ENCODE results near the gene CCDC127.
A peak's percentile ranks its signal among the peaks of the same experiment; 100 is the strongest.

- TF ChIP-seq CTCF (CRISPR knock-in tag; IDR thresholded peaks at IDR 0.05) (peak; percentile 25; the same call in 1 of the 2 replicates), HNRNPL (IDR thresholded peaks at IDR 0.05; ENCODE audit: low read depth, low read length) (no peak), ZNF12 (CRISPR knock-in tag; IDR thresholded peaks at IDR 0.05) (no peak), SIN3B (IDR thresholded peaks at IDR 0.05; ENCODE audit: low read length) (no peak), EZH2 (conservative IDR thresholded peaks at IDR 0.05; ENCODE audit: low read depth, low read length) (no peak), MED8 (CRISPR knock-in tag; IDR thresholded peaks at IDR 0.05; ENCODE audit: insufficient replicate concordance) (no peak), SETDB1 (CRISPR knock-in tag; IDR thresholded peaks at IDR 0.05; ENCODE audit: borderline replicate concordance) (no peak), TBP (CRISPR knock-in tag; IDR thresholded peaks at IDR 0.05) (no peak), RXRA (CRISPR knock-in tag; IDR thresholded peaks at IDR 0.05) (no peak), TFE3 (CRISPR knock-in tag; IDR thresholded peaks at IDR 0.05) (no peak), DPF2 (CRISPR knock-in tag; IDR thresholded peaks at IDR 0.05; ENCODE audit: borderline replicate concordance, low read depth) (no peak), SIN3A (IDR thresholded peaks at IDR 0.05; ENCODE audit: borderline replicate concordance, low read depth, low read length) (no peak), ETV6 (CRISPR knock-in tag; conservative IDR thresholded peaks at IDR 0.05) (no peak)
Observed at GRCh38 chr5:195401-196160, 22.4 kb downstream of the CCDC127 start.

Measured in HepG2 (cell line).